Lower leg skin (tissue), 4 donors: ENCODE measurements around the gene CDKL5. TPM values are rescaled to one million over a fixed set of nuclear protein-coding genes. Genes with fewer than 3 reads are reported as not detected.

Source experiments
- DNase-seq, 2 donors: peaks; one replicate each; pipeline ENCODE4 v3.0.0-alpha.2; 2019; ENCODE audit warnings: low spot score in 2 of 2
- H3K4me3 ChIP-seq: fragments of 200-600 bp; sonication (generic); 2 replicates; pipeline ENCODE4 v1.5.1; 2017; ENCODE audit warnings: mild to moderate bottlenecking, low read depth; ENCODE audit not compliant: poor library complexity, severe bottlenecking
- CTCF ChIP-seq, 3 donors: fragments of 450-650 bp; IDR thresholded peaks; one replicate each; pipeline ENCODE4 v1.5.1; 2016; ENCODE audit warnings: antibody characterized with exemption in 3 of 3, mild to moderate bottlenecking in 3 of 3, moderate library complexity in 2 of 3
- POLR2A ChIP-seq, 2 donors: fragments of 450-650 bp; IDR thresholded peaks; one replicate each; pipeline ENCODE4 v1.6.1; 2016 to 2017; ENCODE audit warnings: antibody characterized with exemption in 2 of 2, mild to moderate bottlenecking in 1 of 2, moderate library complexity in 1 of 2
- WGBS, 2 donors: methylation state at CpG; one replicate each; pipeline ENCODE4 v1.1.5; 2018; 5-methylcytosine and 5-hydroxymethylcytosine counted together
- intact Hi-C: fragments of 100-400 bp; cut with DNase I; formaldehyde crosslinking; loops from one replicate; pipeline ENCODE4 v1.15.0; 2023; ENCODE audit warnings: low total_unique reads
- total RNA-seq, 4 donors: library from RNA; depleted of rRNA; stranded (reverse); fragments of >200 nt; gene quantifications; one replicate each; pipeline ENCODE4 v1.1.0, GENCODE V29; 2016

Gene CDKL5
- total RNA-seq, 4 donors from 2014 or later, result 3.3 to 9.2 (median 5.1) TPM

GRCh38 chrX:18557879-18558278 lies 132.5 kb downstream of the CDKL5 start:
- no peak for DNase-seq
- TF ChIP-seq CTCF (IDR thresholded peaks at IDR 0.05), result no peak
- TF ChIP-seq POLR2A (IDR thresholded peaks at IDR 0.05), result no peak
- WGBS, 2 donors, result 89 to 91% methylated on average over 1 of the region's 1 CpG
- intact Hi-C loops, result no loop called here
- H3K4me3 ChIP-seq, result no peak overlapping the region

DNA sequence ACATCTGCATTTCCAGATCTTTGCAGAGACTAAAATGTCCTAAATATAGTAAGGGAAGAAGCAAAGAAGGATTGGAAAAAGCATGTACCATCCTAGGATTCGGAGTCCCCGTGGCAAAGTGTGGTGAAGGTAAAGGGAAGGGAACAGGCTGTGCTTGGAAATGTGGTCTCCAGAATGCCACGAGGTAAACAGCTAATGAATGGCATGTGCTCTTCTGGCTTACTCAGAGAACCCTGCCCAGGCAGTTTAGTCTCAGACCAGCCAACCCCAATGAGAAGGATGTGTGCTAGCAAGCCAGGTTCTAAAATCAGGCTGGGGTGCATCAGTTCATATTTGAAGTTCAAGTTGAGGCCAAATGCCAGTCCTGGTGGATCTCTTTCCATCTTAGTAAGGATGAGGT lies 133.4 kb downstream of the CDKL5 start:
- 56 to 57% methylated on average over 3 of the region's 3 CpGs for WGBS, 2 donors
- intact Hi-C loops, result no loop called here
- no peak overlapping the region for H3K4me3 ChIP-seq
- TF ChIP-seq POLR2A (IDR thresholded peaks at IDR 0.05) (no peak), CTCF (IDR thresholded peaks at IDR 0.05) (no peak)
- DNase-seq, result no peak

DNA sequence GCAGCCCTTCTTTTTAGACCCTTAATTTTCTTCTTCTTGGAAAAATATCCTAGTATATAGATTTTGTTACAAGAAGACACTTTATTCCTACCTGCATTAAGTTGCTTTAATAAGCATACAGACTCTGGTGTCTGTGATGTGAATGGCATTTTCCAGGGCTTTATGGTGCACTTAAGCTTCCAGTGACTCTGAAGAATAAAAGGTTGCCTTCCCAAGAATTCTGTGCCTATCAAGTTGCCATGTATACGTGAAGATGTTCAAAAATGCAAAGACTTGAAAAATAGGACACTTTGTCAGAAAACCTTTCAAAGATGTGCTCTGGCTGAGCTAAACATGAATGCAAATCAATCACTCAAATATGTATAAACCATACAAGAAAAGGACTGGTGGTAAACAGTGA lies 135.6 kb downstream of the CDKL5 start:
- intact Hi-C loops, result no loop called here
- no peak for DNase-seq
- WGBS, 2 donors, result 80 to 94% methylated on average over 1 of the region's 1 CpG
- no peak overlapping the region for H3K4me3 ChIP-seq
- no peak for TF ChIP-seq CTCF (IDR thresholded peaks at IDR 0.05)
- no peak for TF ChIP-seq POLR2A (IDR thresholded peaks at IDR 0.05)

GRCh38 chrX:18565727-18566126 lies 140.3 kb downstream of the CDKL5 start:
- 93% methylated on average over 1 of the region's 1 CpG for WGBS, 2 donors
- intact Hi-C loops, result no loop called here
- DNase-seq, result no peak

GRCh38 chrX:18566748-18567147 lies 141.3 kb downstream of the CDKL5 start:
- intact Hi-C loops, result no loop called here
- TF ChIP-seq POLR2A (IDR thresholded peaks at IDR 0.05) (no peak), CTCF (IDR thresholded peaks at IDR 0.05) (no peak)
- H3K4me3 ChIP-seq, result no peak overlapping the region
- 76 to 100% methylated on average over 3 of the region's 3 CpGs for WGBS, 2 donors
- DNase-seq, result no peak

More at GRCh38 chrX:18565727-18566126, 140.3 kb downstream of the CDKL5 start:
- H3K4me3 ChIP-seq, result no peak overlapping the region
- TF ChIP-seq POLR2A (IDR thresholded peaks at IDR 0.05) (no peak), CTCF (IDR thresholded peaks at IDR 0.05) (no peak)

- intact Hi-C loops, result no loop called here
- H3K4me3 ChIP-seq, result no peak overlapping the region
- 88% methylated on average over 3 of the region's 3 CpGs for WGBS, 2 donors
- TF ChIP-seq CTCF (IDR thresholded peaks at IDR 0.05), result no peak
- no peak for TF ChIP-seq POLR2A (IDR thresholded peaks at IDR 0.05)
- no peak for DNase-seq
These were observed 148.1 kb downstream of the CDKL5 start for GRCh38 chrX:18573556-18573955.
